Measurements from ENCODE around the gene NDUFB11. TPM values are rescaled to one million over a fixed set of nuclear protein-coding genes. Genes with fewer than 3 reads are reported as not detected.
A peak's percentile ranks its signal among the peaks of the same experiment; 100 is the strongest.

The NDUFB11 gene
- total RNA-seq, 4 donors from 2014 or later = 105 to 172 (median 168) TPM

- intact Hi-C loops (cut with DNase I; ENCODE audit: low total_unique reads) (loop anchor here (2.0 to 5.0 kb wide), 4 partner anchors 177 to 832 kb away; partner anchors contain the start of genes ELK1 and ZNF41), in situ Hi-C loops (cut with MboI; ENCODE audit: low sequenced_read_pairs in 4 of 4) (loop anchor here in 3 of 4 donors (10.0 to 25.0 kb wide), 3 partner anchors 172 to 334 kb away; partner anchors contain the start of gene ZNF157 (in 1 of the 3))
- TF ChIP-seq POLR2A (IDR thresholded peaks at IDR 0.05) (peak; percentile 34 to 51), CTCF (IDR thresholded peaks at IDR 0.05 in 4 of 5, conservative IDR thresholded peaks at IDR 0.05 in 1 of 5) (no peak)
- DNase-seq (peak; percentile 81 to 89), ATAC-seq (peak; percentile 83 to 84)
- peak overlapping the region; percentile 65 to 69 (median 68) for H3K4me3 ChIP-seq
- H3K4me1 ChIP-seq = peaks cover 9 to 18% of the 10 kb centered on the region in 2 donors
- peak overlapping the region; percentile 70 to 82 (median 78) for H3K27ac ChIP-seq
- peaks cover 0 to 9% of the 10 kb centered on the region in 2 donors for H3K36me3 ChIP-seq
- H3K9me3 ChIP-seq = no peaks in the 10 kb centered on the region
- H3K27me3 ChIP-seq = no peaks in the 10 kb centered on the region
These were observed 46.2 kb upstream of the NDUFB11 start for GRCh38 chrX:47190445-47191269.

GRCh38 chrX:47189906-47190305, 45.4 kb upstream of the NDUFB11 start:
- no peak for ATAC-seq
- DNase-seq = no peak
- no peak overlapping the region for H3K4me3 ChIP-seq
- TF ChIP-seq CTCF (IDR thresholded peaks at IDR 0.05 in 4 of 5, conservative IDR thresholded peaks at IDR 0.05 in 1 of 5) = no peak
- TF ChIP-seq POLR2A (IDR thresholded peaks at IDR 0.05) = no peak
- no peak overlapping the region for H3K27ac ChIP-seq
- no peaks in the 10 kb centered on the region for H3K9me3 ChIP-seq
- in situ Hi-C loops (cut with MboI; ENCODE audit: low sequenced_read_pairs in 4 of 4) = loop anchor here in 3 of 4 donors (10.0 to 25.0 kb wide), 3 partner anchors 172 to 335 kb away; partner anchors contain the start of gene ZNF157 (in 1 of the 3)
- H3K4me1 ChIP-seq = peaks cover 2 to 11% of the 10 kb centered on the region in 2 donors
- intact Hi-C loops (cut with DNase I; ENCODE audit: low total_unique reads) = loop anchor here (2.0 to 5.0 kb wide), 4 partner anchors 177 to 832 kb away; partner anchors contain the start of genes ELK1 and ZNF41
- no peaks in the 10 kb centered on the region for H3K27me3 ChIP-seq
- H3K36me3 ChIP-seq = peaks cover 0 to 14% of the 10 kb centered on the region in 2 donors

- intact Hi-C loops (cut with DNase I; ENCODE audit: low total_unique reads) (no loop called here), in situ Hi-C loops (cut with MboI; ENCODE audit: low sequenced_read_pairs in 4 of 4) (loop anchor here in 1 of 4 donors (25.0 kb wide), 1 partner anchor 175 kb away; the partner anchor contains the start of gene ZNF157)
- Histone ChIP-seq H3K36me3 (peaks cover 0 to 16% of the 10 kb centered on the region in 2 donors), H3K4me1 (peaks cover 0 to 3% of the 10 kb centered on the region in 2 donors), H3K4me3 (no peak overlapping the region), H3K27ac (no peak overlapping the region), H3K27me3 (no peaks in the 10 kb centered on the region), H3K9me3 (no peaks in the 10 kb centered on the region)
- TF ChIP-seq POLR2A (IDR thresholded peaks at IDR 0.05) = no peak
- TF ChIP-seq CTCF (IDR thresholded peaks at IDR 0.05 in 4 of 5, conservative IDR thresholded peaks at IDR 0.05 in 1 of 5) = no peak
- ATAC-seq (no peak), DNase-seq (no peak)
These were observed 42.7 kb upstream of the NDUFB11 start for GRCh38 chrX:47187106-47187677.

GRCh38 chrX:47186096-47186740, 41.7 kb upstream of the NDUFB11 start:
- Histone ChIP-seq H3K9me3 (no peaks in the 10 kb centered on the region), H3K27me3 (no peaks in the 10 kb centered on the region), H3K27ac (no peak overlapping the region), H3K36me3 (peaks cover 0 to 26% of the 10 kb centered on the region in 2 donors), H3K4me3 (no peak overlapping the region), H3K4me1 (peaks cover 0 to 3% of the 10 kb centered on the region in 2 donors)
- TF ChIP-seq CTCF (IDR thresholded peaks at IDR 0.05 in 4 of 5, conservative IDR thresholded peaks at IDR 0.05 in 1 of 5) (no peak), POLR2A (IDR thresholded peaks at IDR 0.05) (no peak)
- in situ Hi-C loops (cut with MboI; ENCODE audit: low sequenced_read_pairs in 4 of 4) = loop anchor here in 1 of 4 donors (25.0 kb wide), 1 partner anchor 176 kb away; the partner anchor contains the start of gene ZNF157
- intact Hi-C loops (cut with DNase I; ENCODE audit: low total_unique reads) = no loop called here
- ATAC-seq = no peak
- DNase-seq = no peak
